GM19025 (cell line): Measurements from ENCODE around the gene GFRA1.

ENCODE experiments used
- ATAC-seq: cut with Tn5 transposase; IDR thresholded peaks from one replicate; pipeline ENCODE4 v1.9.1; 2021; ENCODE audit warnings: mild to moderate bottlenecking, low read depth, moderate library complexity; ENCODE audit not compliant: unreplicated experiment

The GFRA1 gene

GRCh38 chr10:116134322-116134721 lies 138.7 kb downstream of the GFRA1 start:
- no peak for ATAC-seq

- no peak for ATAC-seq
Observed at GRCh38 chr10:116133634-116134033, 139.4 kb downstream of the GFRA1 start.

GRCh38 chr10:116132780-116133399 lies 140.1 kb downstream of the GFRA1 start:
- ATAC-seq: no peak

GRCh38 chr10:116130006-116130405 lies 143.0 kb downstream of the GFRA1 start:
- no peak for ATAC-seq

GRCh38 chr10:116126954-116127695 lies 145.9 kb downstream of the GFRA1 start:
- ATAC-seq: no peak

GRCh38 chr10:116126239-116126638 lies 146.8 kb downstream of the GFRA1 start:
- no peak for ATAC-seq

- no peak for ATAC-seq
Observed at GRCh38 chr10:116125180-116125579, 147.8 kb downstream of the GFRA1 start.

- ATAC-seq: no peak
Observed at GRCh38 chr10:116124777-116125176, 148.2 kb downstream of the GFRA1 start.

GRCh38 chr10:116122664-116123063 lies 150.3 kb downstream of the GFRA1 start:
- ATAC-seq: no peak

GRCh38 chr10:116121640-116122525 lies 151.1 kb downstream of the GFRA1 start:
- no peak for ATAC-seq

GRCh38 chr10:116120688-116121455 lies 152.1 kb downstream of the GFRA1 start:
- ATAC-seq: no peak

GRCh38 chr10:116118847-116119246 lies 154.2 kb downstream of the GFRA1 start:
- no peak for ATAC-seq

- no peak for ATAC-seq
Observed at GRCh38 chr10:116115797-116116196, 157.2 kb downstream of the GFRA1 start.

- no peak for ATAC-seq
Observed at GRCh38 chr10:116115036-116115641, 157.9 kb downstream of the GFRA1 start.

GRCh38 chr10:116113721-116114501 lies 159.1 kb downstream of the GFRA1 start:
- ATAC-seq: no peak

- no peak for ATAC-seq
Observed at GRCh38 chr10:116112232-116113231, 160.5 kb downstream of the GFRA1 start.

- no peak for ATAC-seq
Observed at GRCh38 chr10:116111483-116112095, 161.4 kb downstream of the GFRA1 start.

GRCh38 chr10:116110736-116111135 lies 162.3 kb downstream of the GFRA1 start:
- no peak for ATAC-seq
